HPDE6-E6E7 (cell line): ENCODE results near the gene MAPKBP1.
"Not testable (repeated sequence)": the region's sequence is repeated elsewhere in the genome, so short reads cannot be mapped to it uniquely, and the experiment has no call there.

Source experiments
- DNase-seq: peaks from one replicate; pipeline ENCODE4 v3.0.0; 2011; ENCODE audit warnings: missing footprints; ENCODE audit errors: extremely low spot score

The MAPKBP1 gene

GRCh38 chr15:41825572-41826535, 51.6 kb downstream of the MAPKBP1 start:
- no peak for DNase-seq

DNA sequence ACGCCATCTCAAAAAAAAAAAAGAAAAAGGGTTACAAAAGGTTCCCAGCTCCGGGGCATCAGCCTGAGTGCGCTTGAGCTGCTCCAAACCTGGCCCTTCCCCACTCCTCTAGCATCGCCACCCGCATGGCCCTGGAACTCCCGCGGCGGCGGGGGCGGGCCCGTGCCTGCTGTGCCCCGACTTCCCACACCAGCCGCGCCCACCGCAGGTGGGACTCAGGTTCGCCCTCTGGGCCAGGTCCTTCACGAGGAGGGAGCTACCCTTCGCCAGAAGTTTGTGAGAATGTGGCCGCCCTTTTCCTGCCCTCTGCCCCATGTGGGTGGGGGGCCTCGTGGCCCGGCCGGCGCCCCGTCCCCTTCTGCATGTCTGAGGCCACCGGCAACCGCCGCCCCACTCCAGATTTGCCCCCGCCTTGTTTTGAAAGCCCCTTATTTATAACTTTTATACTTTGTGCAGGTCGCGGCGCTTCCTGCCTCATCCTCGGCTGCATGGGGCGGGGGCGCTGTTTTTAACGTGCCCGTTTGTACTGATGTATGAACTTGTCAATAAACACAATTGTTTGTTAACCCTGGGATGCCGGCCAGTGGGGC, 53.1 kb downstream of the MAPKBP1 start:
- no peak for DNase-seq

- peak; percentile 84 for DNase-seq
Observed at GRCh38 chr15:41827880-41828806, 53.9 kb downstream of the MAPKBP1 start, which contains the start of gene JMJD7. Gene JMJD7 (plus strand): TSS chr15:41828092. CDS start chr15:41828125, 33 bp downstream.

DNA sequence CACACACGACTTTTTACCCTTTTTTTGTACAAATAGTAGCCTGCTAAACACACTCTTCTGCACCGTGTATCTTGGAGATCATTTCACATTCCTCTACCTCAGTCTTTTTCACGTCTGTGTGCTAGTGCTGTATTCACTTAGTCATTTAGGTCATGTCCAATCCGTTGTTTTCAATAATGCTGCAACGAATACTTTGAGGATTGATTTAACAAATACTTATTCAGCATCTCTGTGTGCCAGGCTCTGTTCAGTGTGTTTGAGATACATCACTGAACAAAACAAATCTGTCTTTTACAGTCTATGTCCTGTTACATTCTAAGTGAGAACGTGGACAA, 54.5 kb downstream of the MAPKBP1 start:
- DNase-seq, result no peak

DNA sequence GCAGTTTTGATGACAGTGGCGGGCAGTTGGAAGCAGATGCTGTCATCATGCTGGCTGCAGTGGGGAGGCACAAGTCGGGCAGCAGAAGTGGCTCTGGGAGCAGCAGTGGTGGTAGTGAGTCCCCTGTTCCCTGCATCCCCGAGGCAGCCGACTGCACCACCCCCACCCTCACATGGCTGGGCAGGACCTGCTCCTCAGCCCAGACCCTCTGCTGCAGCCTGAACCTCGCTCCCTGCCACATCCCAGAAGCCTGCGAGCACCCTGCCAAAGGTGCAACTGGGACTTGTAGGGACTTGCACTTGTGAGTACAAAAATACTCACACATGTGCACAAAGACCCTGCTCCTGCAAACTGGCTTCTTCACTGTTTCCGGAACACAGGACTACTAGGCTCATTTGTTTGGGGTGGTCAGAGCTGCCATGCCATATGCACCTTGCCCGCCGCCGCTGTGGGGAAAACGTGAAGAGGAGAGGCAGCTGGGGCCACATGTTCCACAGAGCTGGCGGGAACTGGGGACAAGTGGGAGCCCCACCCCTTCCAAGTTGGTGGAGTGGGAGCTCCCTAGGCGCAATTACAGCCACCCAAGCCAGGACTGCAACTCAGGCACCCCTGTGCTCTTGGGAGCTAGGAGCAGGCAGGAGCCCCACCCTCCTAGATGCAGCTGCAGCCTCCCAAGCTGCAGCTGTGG, 55.8 kb downstream of the MAPKBP1 start:
- DNase-seq, result no peak

DNA sequence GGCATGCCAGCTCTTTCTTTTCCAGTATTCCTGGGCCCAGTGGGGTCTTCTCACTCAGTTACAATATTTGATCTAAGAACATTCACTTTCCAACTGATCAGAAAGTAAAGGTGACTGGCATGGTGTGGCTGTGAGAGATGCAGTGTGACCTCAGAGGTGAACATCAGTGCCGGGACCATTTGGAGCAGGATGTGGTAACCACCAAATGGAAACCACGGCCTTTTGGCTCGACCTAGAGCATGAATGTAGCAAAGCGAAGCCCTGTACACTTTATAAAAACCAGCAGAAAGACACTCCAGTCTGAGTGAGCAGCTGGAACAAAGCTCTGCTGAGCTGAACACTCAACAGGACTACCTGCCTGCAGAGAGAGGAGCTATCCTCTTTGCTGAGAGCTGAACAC, 57.0 kb downstream of the MAPKBP1 start:
- DNase-seq, result not testable (repeated sequence)

GRCh38 chr15:41832208-41832607, 57.9 kb downstream of the MAPKBP1 start:
- no peak for DNase-seq

DNA sequence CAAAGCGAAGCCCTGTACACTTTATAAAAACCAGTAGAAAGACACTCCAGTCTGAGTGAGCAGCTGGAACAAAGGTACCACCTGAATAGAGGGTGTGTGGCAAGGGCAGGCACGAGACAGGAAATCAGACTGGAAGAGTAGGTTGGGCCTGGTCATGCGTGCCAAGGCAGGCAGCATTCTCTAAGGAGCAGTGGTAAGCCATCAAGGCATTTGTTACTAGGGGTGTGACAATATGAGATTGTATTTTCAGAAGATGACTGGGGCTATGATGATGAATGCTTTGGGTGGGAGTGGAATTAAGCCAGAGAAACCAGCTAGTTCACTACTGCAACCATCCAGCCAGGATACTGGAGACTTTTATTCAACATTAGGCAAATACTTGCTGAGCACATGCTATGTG, 58.6 kb downstream of the MAPKBP1 start:
- DNase-seq, result peak; percentile 94

- DNase-seq, result no peak
Observed at GRCh38 chr15:41834096-41834495, 59.8 kb downstream of the MAPKBP1 start.

DNA sequence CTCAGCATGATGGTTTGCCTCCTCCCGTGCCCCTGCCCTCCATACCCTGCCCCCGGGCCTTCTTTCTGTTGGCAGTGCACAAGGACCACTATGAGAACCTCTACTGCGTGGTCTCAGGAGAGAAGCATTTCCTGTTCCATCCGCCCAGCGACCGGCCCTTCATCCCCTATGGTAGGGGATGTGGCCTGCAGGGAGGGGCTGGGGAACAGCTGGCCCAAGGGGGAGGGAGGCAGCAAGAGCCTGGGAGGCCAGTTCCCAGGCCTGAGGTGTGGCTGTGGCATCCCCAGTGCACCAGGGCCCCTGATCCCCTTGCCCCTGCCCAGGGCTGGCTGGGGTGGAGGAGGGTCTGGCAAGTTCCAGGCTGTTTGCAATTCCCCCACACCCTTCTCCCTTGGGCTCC, 61.8 kb downstream of the MAPKBP1 start:
- no peak for DNase-seq

DNA sequence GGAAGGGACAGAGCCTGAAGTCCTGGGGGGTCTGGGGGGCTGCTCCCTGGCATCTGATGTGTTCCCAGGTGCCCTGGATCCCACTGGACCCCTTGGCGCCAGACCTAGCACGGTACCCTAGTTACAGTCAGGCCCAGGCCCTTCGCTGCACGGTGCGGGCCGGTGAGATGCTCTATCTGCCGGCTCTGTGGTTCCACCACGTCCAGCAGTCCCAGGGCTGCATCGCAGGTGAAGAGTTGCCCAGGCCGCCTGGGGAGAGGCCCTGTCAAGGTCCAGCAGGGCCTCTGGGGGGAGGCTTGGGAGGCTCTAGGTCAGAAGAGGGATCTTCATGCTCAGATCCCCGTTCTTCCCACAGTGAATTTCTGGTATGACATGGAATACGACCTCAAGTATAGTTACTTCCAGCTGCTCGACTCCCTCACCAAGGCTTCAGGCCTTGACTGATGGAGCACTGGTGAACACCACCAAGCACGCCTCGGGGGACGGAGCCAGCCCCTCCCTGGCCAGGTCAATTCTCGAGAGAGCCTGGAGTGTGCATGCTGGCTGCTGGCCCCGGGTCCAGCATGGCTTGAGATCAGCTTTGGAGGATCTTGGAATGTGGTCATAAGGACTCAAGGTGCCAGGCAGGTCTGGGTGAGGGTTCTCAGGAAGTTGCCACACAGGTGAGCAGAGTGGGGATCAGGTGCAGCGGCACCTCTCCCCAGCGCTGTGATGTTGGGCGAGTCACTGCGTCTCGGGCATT, 62.6 kb downstream of the MAPKBP1 start:
- DNase-seq, result no peak

DNA sequence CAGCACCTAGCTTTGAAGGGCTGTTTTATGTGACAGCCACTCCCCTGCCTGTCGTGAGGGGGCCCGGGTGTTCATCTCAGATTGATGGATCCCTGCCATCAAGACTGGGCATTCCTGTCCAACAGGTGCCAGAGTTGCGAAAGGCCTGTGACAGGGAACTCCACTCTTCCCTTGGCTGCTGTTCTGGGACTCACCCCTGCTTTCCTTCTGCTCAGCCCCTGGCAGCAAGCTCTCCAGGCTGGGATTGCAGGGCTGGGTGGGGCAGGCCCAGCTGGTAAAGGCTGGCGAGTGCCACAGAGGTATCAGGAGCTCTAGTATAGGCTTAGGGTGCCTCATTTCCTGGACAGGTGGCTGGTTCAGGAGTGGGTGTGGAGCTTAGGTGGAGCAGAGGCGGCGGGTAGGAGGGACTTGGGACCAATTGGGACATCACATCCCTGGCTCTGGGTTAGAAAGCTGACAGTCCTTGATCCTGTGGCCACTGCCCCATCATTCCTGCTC, 64.2 kb downstream of the MAPKBP1 start, which contains the start of gene PLA2G4B:
Gene PLA2G4B (plus strand): TSS at position 448 of the 498 bp plus-strand sequence. CDS start 67 bp downstream, outside the sequence.
- DNase-seq, result peak; percentile 63

GRCh38 chr15:41839781-41840491, 65.7 kb downstream of the MAPKBP1 start:
- no peak for DNase-seq

- DNase-seq, result no peak
Observed at GRCh38 chr15:41840673-41841072, 66.4 kb downstream of the MAPKBP1 start.

GRCh38 chr15:41841131-41841530, 66.8 kb downstream of the MAPKBP1 start:
- no peak for DNase-seq

DNA sequence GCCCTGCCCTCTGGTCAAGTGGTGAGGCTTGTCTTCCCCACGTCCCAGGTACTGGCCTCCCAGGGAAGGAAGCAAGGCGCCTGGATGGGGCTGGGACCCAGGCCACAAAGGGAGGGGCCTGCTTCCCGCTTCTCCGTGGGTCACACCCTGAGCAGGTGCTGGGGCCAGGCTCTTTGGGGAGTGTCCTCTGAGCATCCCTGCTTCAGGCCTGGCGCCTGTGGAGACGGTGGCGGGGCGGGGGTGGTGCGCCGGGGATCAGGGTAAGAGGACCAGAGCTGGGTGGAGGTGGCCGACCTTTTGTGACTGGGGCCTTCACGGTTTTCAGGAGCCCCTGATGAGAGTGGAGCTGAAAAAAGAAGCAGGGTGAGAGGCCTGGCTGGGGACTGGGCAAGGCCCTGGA, 67.9 kb downstream of the MAPKBP1 start:
- DNase-seq, result no peak

- DNase-seq, result no peak
Observed at GRCh38 chr15:41843571-41843970, 69.3 kb downstream of the MAPKBP1 start.

DNA sequence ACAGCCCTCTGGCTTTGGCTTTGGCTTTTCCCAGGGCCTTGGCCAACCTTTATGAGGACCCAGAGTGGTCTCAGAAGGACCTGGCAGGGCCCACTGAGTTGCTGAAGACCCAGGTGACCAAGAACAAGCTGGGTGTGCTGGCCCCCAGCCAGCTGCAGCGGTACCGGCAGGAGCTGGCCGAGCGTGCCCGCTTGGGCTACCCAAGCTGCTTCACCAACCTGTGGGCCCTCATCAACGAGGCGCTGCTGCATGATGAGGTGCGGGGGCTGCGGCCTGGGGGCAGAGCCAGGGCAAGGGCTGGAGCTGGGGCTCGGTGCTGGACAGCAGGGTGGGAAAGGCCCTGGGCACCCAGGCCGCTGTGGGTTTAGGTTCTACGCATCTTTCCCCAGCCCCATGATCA, 70.5 kb downstream of the MAPKBP1 start:
- no peak for DNase-seq

DNA sequence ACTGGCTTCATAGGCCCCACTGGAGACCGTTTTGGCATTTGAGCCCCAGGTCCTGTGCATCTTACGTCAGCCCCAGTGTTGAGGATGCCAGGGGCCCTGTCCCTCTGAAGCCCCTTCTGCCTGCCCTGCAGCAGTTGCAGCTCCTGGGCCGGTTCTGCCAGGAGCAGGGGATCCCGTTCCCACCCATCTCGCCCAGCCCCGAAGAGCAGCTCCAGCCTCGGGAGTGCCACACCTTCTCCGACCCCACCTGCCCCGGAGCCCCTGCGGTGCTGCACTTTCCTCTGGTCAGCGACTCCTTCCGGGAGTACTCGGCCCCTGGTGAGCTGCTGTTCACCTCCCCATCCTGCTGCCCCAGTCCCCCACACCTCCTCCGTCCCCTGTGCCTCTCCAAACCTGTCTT, 72.9 kb downstream of the MAPKBP1 start:
- DNase-seq, result no peak

DNA sequence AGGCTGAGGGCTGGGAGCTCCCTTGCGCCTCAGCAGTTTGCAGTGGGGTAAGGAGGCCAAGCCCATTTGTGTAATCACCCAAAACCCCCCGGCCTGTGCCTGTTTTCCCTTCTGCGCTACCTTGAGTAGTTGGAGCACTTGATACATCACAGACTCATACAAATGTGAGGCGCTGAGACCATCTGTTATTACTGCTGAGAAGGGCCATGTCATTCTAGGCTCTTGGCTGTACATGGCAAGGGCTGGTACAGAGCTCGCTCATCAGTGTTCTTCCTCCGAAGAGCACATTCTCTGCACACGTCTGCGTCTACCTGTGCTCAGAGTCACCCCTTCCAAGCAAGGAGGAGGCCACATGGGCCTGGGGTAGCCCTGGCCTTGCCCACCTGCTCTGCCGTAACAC, 73.7 kb downstream of the MAPKBP1 start:
- DNase-seq, result no peak
